T-helper 9 cell (primary cell): ENCODE measurements around the gene KRT76.

Experiments used
- DNase-seq: peaks from one replicate; pipeline ENCODE4 v3.0.0-alpha.2; 2020

KRT76 gene

GRCh38 chr12:52813203-52813819, 36.2 kb upstream of the KRT76 start:
- no peak for DNase-seq

DNA sequence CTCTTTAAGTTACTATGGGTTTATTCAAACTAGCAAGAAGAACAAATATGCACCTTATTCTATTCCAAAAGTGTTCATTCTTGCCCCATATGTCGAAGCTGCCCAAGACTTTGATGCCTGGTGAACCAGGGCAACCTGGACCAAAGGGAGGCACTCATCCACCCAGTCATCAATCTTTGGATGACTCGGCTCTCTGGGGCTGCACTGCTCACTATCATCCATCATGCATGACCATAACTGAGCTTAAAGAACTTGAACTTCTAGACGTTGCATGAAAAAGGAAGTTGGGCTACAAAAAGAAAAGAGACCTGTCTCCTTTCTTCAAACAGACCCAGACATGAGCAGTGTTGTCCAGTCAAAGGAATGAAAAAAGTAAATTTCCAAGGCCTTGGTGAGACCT, 35.6 kb upstream of the KRT76 start:
- DNase-seq: no peak

DNA sequence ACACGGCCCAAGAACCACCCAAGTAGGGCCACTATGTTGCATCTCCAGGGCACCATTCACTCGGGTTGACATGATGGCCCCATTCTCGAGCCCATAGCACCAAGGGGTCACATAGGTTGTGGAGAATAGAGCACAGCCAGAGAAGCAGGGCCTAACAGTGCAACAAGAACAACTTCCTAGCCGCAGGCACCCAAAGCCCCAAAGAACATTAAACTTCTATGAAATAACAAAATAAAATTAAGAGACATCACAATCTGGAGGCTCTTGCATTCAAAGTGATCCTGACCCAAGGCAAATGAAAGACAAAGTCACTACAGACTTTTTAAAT, 34.9 kb upstream of the KRT76 start:
- no peak for DNase-seq

DNA sequence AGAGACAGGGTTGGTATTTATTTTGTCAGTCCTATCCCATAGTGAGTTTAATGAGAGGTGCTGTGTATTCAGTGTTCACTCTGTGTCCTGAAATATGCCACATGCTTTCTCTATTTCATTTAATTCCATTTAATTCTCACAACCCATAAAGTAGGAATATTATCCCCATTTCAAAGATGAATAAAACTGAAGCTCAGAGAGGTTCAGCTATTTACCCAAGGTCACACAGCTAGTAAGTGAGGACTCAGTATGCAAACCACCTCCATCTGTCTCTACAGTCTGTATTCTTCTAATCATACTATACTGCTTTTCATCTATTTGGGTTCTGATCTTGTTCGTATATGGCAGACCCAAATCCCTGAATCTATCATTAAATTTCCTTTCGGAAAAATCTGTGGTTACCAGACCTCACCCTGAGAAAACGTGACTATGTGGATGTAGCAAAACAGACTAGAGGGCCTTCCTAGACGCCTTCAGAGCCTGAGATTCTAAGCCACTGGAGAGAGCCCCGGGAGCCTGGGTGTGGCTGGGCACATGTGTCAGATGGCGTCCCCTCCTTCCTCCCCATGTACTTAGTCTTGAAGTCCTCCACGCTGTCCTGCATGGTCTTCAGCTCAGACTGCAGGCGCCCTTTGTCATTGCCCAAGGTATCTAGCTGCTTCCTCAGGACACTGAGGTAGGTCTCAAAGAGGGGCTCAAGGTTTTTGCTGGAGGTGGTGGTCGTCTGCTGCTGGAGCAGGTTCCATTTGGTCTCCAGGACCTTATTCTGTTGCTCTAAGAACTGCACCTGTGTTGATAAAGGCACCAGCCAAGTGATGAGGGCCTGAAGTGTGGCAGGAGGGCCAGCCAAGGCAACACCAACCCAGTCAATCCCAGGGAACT, 34.3 kb upstream of the KRT76 start:
- no peak for DNase-seq

DNA sequence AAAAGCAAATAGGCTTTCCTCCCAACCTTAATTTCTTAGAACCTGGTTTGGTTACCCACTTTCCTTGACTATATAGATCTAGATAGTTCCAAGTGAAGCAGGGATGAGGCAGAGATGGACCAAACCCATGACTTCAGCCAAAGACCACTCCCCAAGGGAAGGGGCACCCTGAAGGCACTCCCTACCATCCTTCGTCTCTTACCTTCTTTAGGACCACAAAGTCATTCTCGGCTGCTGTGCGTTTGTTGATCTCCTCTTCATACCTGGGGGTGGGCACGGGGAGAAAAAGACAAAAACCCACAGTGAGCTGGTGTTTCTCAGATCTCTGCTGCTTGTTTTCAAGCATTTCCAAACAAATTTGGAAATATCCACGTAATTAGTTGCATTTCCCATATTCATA, 33.4 kb upstream of the KRT76 start:
- DNase-seq: no peak

- DNase-seq: no peak
Observed at GRCh38 chr12:52809166-52809565, 32.0 kb upstream of the KRT76 start.

- no peak for DNase-seq
Observed at GRCh38 chr12:52808573-52809160, 31.5 kb upstream of the KRT76 start.

DNA sequence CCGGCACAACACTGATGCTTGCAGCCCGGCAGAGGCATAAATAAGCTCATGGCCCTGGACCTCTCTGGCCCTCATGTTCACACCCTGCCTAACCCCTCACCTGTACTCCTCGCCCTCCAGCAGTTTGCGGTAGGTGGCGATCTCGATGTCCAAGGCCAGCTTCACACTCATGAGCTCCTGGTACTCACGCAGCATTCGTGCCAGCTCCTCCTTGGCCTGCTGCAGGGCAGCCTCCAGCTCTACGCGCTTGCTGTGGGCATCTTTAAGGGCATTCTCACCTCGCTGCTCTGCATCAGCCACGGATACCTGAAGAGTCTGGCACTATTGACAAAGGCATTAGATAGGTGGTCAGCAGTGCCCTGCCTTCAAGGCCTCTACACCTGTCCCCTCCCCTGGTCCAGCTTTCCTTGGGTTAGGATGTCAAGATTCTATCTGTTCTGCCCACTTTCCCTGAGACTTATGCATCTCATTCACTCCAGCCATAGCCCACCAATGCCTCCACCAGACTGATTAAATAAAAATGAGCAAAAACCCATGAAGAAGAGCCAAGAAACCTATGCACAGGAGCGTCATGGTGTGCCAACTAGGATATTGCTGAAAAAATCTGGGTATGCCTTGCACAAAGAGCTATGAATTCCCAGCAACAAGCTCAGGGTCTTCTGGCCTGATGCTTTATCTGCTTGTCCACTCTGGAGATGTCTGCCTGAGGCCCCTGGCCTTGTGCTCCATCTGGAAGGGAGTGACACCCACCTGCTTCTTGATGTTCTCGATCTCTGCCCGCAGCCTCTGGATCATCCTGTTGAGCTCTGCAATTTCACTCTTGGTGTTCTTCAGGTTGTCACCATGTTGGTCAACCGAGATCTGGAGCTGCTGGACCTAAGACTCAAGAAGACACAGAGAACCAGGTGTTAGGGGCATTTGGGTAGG, 30.7 kb upstream of the KRT76 start:
- no peak for DNase-seq

DNA sequence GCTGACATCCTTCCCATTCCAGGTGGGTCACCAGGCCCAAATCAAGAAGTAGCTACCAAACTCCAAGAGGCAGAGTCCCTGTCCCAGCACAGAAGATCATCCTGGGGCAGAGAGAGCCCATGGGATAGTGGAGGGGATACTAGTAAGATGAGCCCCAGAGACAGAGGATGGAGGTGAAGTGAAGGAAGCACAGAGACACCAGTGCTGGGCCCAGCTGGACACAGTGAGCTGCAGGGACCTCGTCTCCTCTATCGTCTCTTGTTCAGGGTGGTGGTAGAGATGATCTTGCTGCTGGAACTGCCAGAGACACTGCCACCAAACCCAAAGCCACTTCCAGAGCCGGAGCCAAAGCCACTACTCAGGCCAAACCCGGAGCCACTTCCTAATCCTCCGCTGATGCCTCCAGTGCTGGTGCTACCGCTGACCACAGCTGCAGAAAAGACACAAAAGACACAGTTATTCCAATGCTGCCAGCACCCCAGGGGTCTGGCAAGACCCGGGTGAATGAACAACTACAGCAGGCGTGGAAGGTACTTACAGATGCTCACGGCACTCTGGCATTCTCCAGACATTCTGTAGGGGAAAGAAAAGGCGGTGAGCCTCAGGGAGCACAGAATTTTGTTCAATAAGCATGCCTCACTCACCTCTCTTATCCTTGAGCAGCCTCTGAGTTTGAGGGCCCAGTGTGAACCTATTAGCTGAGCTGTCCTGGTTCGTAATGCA, 29.8 kb upstream of the KRT76 start:
- no peak for DNase-seq

GRCh38 chr12:52806169-52806811, 29.1 kb upstream of the KRT76 start:
- no peak for DNase-seq

- DNase-seq: no peak
Observed at GRCh38 chr12:52805739-52806138, 28.6 kb upstream of the KRT76 start.

DNA sequence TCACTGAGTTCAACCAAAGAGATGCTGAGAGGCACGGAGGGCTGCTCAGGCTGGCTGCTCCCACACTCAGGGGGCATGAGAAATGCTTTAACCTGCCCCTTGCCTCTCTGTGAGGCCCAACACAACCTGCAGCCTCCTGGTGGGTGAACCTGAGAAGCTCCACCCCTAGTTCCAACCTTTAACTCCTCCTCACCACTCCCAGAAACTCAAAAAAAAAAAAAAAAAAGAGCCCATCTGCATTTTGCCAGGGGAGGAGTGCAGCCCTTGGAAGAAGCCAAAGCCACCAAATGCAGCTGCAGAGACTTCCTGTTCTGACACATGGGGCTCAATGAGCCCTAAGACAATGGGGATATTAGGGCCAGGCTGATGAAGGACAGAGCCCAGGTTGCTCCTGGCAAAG, 27.9 kb upstream of the KRT76 start:
- DNase-seq: no peak

- no peak for DNase-seq
Observed at GRCh38 chr12:52802442-52802841, 25.3 kb upstream of the KRT76 start.

DNA sequence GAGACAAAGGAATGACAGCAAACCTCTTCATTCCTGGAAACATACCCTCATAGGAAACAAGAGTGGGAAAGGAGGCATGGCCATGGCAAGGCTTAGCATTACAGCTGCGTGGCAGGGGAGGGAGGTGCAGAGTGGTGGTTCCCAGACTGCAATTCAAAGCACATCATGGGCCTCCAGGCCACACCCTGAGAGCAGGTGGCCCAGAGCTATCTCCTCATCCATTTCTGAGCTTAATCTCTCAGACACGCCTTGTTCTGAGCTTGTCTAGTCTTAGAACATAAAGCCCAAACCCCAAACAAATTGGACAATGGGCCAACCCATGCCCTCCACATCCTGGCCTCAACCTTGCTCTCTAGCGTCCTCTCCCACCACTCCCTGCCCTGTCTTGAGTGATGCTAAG, 24.6 kb upstream of the KRT76 start:
- DNase-seq: no peak

- no peak for DNase-seq
Observed at GRCh38 chr12:52800259-52800917, 23.2 kb upstream of the KRT76 start.

DNA sequence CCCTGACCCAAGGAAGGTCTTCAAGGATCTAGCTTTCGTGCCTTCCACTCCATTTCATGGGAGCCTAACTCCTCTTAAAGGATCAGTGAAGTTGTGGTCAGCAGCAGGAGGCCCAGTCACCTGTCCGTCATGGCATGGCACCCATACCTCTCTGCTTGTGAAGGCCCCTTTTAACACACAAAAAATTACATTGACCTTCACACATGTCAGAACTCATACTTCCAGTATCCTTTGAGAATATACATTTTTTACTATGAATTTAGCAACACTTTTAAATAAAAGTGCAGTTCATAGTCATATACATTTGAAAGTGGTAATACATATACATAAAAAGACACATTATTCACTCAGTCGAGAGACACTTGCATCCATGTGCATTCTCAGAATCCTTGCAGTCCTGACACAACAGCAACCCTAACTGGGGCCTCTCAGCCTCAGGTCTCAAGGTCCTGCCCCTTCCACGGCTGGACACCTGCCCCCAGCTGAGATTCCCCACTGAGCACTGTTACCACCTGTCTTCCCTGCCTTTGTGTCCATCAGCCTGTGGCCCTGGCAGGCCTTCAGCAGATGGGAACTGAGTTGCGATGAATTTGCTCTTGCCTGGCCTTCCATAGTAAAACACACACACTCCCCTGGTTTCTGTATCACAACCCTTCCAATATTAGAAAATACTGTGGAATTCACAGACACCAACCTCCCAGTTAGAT, 22.5 kb upstream of the KRT76 start:
- no peak for DNase-seq

DNA sequence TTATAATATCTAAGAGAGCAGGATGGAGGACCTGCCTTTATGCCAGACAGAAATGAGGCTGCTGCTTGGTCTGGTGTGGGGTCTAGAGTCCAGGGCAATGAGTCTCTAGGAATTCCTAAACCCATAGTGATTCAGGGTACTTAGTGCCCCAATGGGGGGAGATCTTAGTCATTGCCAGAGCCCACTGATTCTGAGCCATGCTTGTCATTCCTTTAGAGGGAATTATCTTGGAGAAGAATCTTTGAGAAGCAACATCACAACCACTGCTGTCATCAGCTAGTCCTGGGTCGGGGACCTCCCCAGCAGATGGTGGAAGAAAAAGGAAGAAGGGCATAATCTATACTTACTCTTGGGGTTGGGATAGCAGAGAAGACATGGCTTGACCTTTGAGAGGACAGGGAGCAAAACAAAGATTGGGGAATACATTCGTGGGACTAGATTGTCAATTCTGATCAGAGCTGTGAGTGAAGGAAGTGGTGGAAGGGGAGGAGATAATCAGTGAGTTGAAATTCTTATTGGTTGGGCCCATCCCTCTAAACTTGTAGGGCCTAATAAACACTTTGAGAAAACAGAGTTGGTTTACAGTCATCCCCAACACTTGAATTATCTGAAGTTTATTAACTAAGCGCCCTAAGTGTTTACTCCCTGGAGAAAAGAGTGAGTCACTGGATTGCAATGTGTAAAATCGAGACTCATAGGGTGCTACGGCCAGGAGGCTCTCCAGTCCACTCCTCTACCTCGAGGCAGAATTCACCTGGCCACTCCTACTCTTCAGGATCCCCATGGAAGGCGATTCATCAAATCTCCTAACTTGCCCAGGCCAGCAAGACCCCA, 21.7 kb upstream of the KRT76 start:
- DNase-seq: no peak

DNA sequence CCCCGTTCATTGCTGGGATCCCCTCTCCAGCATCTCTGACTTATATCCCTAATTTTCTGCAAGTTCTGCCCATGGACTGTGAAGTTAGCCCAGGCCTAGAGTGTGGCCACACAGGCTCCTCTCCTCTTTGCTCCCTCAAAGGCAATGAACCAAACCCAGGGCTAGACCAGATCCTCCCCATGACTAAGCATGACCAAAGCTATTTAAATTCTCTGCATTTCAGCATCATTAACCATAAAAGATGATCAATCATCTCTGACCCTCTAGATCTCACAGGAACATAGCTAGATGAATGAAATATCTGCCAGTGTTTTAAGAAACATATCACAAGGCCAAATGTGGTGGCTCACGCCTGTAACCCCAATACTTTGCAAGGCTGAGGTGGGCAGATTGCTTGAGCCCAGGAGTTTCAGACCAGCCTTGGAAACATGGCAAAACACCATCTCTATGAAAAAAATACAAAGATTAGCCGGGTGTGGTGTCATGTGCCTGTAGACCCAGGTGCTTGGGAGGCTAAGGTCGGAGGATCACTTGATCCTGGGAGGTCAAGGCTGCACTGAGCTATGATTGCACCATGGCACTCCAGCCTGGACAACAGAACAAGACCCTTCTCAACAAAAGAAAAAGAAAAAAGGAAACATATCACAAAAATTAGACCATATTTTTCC, 21.0 kb upstream of the KRT76 start:
- no peak for DNase-seq

GRCh38 chr12:52797529-52797894, 20.4 kb upstream of the KRT76 start:
- no peak for DNase-seq
